NCI-H187 treated with DMSO at 0.1 percent for 48 hours (cell line): ENCODE results near the gene ZNF219.

Experiments used
- DNase-seq: peaks from one replicate; lab custom pipeline; 2025; lab: John Stamatoyannopoulos, UW

ZNF219 gene

DNA sequence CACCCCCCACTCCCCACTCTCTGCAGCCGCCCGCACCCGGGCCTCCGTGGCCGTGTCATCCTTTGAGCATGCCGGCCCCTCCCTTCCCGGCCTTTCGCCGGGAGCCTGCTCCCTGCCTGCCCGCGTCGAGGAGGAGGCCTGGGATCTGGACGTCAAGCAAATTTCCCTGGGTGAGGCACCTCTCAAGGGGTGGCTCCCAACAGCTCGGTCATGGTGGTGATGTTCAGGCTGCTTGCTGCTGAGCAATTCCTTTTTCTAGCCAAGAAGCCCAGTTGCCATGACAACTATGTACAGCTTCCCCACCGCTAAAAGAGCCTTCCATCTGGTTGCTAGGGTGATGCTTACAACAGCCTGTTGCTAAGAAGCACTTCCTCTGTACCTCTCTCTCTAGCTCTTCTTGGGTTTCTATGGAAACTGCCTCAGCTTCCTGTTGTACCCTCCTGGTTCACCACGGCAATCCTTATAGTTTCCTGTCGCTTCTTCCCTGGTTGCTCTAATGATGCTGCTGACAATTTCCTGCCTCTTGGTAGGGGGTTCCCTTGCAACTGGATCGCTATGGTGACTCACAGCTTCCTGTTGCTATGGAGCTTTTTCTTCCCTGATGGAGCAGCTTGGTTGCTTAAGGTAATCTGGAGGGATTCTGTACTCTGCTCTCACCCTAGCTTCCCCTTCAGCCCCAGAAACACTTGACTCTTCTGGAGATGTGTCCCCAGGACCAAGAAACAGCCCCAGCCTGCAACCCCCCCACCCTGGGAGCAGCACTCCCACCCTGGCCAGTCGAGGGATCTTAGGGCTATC, 11.0 kb downstream of the ZNF219 start:
- no peak for DNase-seq

DNA sequence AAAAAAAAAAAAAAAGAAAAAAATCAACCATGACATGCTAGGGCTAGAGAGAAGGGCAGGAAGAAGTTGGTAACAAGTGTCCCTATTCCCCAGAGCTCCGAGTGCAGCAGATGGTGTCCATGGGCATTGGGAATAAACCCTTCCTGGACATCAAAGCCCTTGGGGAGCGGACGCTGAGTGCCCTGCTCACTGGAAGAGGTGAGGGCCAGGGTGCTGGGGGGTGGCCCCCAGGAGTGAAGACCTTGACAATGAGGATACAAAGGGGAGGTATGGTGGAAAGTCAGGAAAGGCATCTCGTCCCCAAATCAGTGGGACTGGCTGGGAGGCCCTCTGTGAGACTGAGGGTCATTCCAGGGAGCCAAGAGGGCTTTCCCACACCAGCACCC, 11.6 kb downstream of the ZNF219 start:
- DNase-seq: no peak

DNA sequence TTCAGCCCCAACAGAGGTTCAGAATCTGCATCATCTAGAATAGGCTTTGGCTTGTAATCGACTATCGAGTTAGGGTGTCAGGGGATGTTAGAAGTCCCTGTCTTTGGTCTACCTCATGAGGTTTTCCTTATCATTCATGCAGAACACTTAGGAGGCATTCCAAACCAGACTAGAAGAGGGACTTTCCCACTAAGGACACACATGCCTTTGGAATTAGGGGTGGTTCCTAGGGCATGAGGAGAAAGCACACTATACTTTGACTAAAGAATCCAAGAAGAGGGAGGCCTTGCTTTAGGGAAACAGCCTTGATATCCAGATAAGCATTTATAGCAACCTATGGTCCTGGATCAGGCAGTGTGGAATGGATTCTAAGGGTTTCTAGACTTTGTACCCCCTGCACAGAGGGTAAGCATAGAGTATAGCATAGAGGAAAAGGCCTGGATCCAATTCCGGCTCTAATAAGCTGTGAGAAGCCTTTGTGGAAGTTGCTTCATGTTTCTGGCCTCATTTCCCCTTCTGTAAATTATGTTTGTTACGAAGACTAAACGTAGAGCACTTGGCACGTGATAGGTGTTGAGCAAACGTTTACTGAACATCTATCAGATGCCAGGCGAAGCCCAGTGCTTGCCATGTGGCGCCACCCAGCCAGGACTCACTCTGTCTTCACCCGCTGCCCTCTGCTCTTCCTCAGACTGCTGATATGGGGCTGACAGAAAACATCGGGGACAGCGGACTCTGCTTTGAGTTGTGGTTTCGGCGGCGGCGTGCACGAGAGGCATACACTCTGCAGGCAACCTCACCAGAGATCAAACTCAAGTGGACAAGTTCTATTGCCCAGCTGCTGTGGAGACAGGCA, 13.2 kb downstream of the ZNF219 start:
- no peak for DNase-seq

DNA sequence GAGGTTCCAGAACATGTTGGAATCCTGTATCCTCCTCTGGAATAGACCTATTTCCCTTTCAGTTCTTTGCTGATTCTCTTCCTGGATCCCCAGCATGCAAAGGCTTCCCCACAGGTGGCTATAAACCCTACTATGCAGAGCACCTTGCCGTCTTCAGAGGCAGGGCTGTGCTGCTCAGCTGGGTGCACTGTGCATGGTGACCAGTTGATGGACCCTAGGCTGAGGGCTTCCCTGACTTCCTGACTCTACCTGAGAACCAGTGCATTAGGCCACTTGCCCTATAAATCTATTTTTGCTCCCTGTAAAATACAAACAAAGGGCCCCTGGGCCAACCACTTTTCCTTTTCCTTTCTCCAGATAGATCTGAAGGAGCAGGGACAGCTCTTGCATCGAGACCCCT, 14.1 kb downstream of the ZNF219 start:
- no peak for DNase-seq

DNA sequence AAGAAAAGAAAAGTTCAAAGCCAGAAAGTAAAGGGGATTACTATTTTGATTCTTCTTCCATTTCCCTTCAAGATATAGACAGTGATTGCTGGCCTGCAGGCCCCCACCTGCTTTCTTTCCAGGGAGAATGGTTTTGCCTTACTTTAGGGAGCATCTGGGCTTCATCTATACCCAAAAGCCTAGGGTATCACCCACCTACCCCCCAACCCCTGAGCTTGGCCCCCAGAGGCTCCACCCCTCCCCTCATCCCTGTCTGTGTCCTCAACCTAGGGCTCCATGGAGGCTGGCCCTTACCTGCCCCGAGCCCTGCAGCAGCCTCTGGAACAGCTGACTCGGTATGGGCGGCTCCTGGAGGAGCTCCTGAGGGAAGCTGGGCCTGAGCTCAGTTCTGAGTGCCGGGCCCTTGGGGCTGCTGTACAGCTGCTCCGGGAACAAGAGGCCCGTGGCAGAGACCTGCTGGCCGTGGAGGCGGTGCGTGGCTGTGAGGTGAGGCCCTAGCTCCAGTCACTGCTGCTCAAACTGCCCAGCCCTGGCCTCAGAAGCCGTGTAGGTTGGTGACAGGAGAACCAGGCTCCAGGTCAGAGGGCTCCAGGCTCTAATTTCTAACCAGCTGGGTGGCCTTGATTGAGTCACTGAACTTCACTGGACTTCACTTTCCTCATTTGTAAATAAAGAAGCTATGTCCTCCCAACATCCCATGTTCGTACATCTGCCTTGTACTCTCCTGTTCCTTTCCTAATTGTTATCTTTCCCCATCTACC, 14.7 kb downstream of the ZNF219 start:
- no peak for DNase-seq

DNA sequence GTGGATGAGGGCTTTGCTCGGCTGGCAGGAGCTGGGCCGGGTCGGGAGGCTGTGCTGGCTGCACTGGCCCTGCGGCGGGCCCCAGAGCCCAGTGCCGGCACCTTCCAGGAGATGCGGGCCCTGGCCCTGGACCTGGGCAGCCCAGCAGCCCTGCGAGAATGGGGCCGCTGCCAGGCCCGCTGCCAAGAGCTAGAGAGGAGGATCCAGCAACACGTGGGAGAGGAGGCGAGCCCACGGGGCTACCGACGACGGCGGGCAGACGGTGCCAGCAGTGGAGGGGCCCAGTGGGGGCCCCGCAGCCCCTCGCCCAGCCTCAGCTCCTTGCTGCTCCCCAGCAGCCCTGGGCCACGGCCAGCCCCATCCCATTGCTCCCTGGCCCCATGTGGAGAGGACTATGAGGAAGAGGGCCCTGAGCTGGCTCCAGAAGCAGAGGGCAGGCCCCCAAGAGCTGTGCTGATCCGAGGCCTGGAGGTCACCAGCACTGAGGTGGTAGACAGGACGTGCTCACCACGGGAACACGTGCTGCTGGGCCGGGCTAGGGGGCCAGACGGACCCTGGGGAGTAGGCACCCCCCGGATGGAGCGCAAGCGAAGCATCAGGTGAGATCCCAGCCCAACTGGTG, 16.8 kb downstream of the ZNF219 start:
- no peak for DNase-seq

DNA sequence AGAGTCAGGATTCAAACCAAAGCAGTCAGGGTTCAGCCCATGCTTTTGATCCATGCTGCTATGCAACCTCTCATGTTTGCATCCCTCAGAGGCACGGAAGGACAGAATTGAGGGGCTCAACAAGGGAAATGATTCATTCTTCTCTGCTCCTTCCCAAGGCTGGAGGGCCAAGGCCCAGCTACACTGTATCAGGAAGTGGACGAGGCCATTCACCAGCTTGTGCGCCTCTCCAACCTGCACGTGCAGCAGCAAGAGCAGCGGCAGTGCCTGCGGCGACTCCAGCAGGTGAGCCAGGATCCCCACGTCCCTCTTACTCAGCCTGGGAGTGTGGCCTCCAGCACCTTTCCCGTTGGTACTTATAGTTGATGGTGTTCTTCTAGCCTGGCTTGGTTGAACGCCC, 19.7 kb downstream of the ZNF219 start:
- DNase-seq: no peak

DNA sequence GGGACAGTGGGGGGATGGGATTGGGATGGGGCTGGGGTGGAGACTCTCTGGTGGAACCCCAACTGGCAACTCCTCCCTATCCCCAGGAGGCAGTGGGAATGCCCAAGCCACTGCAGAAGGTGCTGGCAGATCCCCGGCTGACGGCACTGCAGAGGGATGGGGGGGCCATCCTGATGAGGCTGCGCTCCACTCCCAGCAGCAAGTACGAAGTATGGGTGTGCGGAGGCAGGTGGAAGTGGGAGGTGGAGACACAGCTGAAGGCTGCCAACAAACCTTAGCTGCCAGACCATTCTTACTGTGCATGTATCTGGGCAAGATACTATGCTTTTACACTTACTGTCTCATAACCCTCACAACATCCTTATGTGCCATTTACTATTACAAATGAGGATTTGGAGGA, 20.2 kb downstream of the ZNF219 start:
- no peak for DNase-seq

DNA sequence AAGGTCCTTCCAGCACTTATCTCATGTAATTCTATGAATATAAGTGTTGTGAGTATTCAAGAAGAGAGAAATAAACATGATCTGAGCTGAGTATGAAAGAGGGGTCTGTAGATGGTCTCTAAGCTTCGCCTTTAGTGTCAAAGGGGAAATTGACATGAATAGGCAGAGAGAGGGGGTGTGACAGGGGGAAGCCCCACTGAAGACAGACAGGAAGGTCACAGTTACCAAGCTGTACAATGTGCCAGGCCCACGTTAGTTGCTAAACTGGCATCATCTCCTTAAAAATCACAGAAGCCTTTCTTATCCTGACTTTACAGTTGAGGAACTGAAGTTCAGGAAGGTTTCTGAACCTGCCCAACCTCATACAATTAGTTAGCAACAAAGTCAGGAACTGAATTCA, 20.8 kb downstream of the ZNF219 start:
- DNase-seq: no peak

DNA sequence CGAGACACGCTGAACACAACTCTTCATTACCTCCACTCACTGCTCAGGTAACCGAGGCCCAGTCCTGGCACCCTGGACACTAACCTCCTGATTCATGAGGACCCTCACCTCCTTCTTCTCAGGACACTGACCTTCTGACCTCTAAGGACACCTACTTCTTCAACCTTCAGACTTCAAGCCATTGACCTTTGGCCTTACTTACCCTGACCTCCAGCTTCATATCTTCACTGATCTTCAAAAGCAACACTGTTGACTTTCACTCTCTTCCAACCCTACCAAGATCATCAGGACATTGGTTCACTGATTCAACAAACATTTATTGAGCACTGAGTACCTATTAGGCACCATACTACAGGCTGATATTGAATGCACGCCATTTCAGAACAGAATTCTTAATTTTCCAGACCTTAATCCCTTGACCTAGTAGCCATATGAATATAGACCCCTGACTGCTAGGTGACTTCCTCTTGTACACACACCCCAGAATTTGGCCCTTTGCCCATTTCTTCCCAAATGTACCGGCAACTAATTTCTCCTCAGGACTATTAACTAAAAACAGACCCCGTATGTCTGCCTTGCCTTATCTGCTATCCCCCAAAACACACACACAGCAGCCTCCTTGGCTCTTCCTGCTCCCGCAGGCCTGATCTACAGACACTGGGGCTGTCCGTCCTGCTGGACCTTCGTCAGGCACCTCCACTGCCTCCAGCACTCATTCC, 22.6 kb downstream of the ZNF219 start:
- DNase-seq: no peak

DNA sequence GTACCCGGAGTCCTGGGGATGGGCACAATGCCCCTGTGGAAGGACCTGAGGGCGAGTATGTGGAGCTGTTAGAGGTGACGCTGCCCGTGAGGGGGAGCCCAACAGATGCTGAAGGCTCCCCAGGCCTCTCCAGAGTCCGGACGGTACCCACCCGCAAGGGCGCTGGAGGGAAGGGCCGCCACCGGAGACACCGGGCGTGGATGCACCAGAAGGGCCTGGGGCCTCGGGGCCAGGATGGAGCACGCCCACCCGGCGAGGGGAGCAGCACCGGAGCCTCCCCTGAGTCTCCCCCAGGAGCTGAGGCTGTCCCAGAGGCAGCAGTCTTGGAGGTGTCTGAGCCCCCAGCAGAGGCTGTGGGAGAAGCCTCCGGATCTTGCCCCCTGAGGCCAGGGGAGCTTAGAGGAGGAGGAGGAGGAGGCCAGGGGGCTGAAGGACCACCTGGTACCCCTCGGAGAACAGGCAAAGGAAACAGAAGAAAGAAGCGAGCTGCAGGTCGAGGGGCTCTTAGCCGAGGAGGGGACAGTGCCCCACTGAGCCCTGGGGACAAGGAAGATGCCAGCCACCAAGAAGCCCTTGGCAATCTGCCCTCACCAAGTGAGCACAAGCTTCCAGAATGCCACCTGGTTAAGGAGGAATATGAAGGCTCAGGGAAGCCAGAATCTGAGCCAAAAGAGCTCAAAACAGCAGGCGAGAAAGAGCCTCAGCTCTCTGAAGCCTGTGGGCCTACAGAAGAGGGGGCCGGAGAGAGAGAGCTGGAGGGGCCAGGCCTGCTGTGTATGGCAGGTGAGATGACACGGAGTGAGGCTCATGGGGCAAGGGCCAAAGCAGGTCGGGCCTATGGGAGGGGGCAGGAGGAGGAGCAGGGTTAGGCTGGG, 23.8 kb downstream of the ZNF219 start:
- DNase-seq: no peak

DNA sequence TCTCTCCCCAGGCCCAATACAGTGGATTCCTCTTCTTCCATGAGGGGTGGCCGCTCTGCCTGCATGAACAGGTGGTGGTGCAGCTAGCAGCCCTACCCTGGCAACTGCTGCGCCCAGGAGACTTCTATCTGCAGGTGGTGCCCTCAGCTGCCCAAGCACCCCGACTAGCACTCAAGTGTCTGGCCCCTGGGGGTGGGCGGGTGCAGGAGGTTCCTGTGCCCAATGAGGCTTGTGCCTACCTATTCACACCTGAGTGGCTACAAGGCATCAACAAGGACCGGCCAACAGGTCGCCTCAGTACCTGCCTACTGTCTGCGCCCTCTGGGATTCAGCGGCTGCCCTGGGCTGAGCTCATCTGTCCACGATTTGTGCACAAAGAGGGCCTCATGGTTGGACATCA, 24.5 kb downstream of the ZNF219 start:
- DNase-seq: no peak

DNA sequence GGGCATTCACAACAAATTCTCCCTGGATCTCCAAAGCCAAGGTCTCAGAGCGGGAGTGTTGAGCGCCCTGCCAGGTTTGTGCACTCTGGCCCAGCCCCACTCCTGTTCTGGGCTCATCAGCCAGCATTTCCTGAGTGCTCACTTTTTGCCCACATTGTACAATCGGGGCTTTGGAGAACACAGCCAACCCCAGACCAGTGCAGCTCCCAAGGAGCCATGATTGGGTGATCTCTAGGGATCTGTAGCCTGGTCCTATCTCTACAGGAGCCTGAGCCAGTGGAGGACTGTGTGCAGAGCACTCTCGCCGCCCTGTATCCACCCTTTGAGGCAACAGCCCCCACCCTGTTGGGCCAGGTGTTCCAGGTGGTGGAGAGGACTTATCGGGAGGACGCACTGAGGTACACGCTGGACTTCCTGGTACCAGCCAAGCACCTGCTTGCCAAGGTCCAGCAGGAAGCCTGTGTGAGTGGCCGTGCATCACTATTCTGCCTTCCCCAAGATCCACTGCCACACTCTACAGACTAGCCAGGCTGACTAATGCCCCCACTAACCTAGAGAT, 25.6 kb downstream of the ZNF219 start:
- DNase-seq: no peak

DNA sequence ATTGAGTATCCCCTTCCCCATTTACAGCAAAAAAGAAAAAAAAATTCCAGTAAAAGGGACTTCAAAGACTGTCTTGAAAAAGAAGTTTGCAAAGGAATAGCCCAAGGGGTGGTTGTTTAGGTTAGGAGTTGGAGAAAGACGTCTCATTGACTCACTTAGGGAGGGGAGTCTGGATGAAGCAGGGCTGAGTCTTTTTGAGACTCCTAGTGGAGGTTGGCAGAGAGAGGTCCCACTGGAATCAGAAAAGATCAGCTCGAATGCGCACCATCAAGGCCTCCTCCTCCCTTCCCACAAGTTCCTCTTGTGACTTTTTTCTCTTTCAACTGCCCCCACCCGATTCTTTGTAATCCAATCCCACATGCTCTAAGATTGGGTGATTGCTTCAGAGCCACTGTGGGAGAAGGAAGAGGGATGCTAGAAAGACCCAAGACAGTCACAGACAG, 26.4 kb downstream of the ZNF219 start:
- no peak for DNase-seq

DNA sequence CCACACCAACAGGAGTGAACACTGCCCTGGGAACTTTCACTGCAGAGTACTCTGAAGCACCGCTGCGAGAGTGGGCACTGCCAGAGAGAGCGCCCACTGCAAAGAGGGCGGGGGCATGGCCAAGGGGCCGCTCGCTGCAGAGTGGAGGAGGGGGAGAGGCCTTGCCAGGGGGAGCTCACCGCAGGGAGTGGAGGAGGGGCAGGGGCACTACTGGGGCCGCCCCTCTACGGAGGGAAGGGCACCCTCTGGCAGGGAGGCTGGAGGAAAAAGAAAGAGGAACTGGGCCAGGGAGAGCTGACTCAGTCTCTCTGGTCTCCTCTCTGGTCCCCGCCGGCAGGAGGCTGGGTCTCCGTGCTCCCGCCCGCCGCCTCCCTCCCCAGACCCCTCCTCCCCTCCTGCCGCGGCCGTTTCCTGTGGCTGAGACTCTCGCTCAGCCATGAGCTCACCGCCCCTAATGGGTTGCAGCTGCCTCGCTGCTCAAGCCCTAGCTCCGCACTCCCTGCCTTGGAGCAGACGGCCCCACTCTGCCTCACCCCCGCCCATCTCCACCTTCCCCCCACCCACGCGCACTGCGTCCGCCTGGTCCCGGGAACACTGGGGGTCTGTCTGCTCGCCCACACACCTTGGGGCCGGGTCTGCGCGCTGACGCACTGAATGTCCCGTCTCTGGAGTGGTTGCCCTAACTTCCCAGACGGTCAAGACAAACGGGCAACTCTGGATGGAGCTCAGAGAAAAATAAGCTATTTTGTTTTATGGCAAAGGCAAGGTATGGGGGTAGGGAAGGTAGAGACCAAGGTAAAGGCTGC, 27.0 kb downstream of the ZNF219 start:
- DNase-seq: no peak

DNA sequence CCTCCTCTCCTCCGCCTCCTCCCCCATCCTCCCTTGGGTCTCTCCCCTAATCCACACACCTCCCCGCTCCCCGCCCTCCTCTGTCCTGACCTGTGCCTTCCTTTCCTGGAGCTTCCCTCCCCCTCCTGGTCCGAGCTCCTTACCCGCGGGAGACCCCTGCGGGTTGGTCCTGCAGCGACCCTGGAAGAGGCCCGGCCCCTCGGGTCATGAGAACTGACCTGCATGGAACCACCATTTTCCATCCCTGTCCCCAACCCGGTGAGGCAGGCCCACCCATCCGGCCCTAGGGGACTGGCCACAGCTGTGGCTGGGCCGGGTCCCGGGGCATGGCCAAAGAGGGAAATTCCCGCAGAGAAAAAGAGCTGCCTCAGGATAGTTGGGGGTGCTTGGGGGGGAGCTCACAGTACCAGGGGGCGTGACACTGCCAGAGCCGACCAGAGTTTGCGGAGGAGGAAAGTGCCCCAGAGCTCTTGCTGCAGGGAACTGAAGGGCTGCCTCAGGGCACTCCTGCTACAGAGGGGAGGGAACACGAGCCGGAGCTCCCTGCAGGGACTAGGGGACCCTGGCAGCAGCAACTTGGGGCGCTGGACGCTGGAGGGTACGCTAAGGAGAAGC, 27.7 kb downstream of the ZNF219 start:
- no peak for DNase-seq

DNA sequence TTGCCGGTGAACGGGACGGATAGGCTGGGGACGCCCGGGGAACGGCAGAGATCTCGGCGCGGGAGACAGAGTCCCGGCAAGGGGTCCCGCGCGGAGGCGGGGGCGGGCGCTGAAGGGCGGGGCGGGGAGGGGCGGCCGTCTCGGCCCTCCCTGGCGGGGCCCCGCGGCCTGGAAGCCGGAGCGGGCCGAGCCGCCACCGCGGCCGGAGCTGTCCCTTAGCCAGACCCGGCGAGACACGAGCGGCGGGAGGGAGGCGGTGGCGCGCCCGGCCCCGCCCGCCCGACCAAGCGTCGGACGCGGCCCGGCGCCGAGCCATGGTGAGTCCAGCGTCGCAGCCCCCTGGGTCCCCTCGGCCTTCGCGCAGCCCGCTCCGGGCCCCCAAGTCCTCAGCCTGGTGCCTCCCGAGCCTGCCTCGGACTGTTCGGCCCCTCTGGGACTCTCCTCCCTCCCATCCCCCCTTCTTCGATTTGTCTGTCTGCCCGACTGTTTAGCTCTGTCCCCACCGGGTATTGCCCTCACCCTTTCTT, 28.3 kb downstream of the ZNF219 start, which contains the start of gene ARHGEF40:
Gene ARHGEF40 (plus strand): TSS at position 222 of the 527 bp plus-strand sequence. CDS start 93 bp downstream, at position 315.
- no peak for DNase-seq

DNA sequence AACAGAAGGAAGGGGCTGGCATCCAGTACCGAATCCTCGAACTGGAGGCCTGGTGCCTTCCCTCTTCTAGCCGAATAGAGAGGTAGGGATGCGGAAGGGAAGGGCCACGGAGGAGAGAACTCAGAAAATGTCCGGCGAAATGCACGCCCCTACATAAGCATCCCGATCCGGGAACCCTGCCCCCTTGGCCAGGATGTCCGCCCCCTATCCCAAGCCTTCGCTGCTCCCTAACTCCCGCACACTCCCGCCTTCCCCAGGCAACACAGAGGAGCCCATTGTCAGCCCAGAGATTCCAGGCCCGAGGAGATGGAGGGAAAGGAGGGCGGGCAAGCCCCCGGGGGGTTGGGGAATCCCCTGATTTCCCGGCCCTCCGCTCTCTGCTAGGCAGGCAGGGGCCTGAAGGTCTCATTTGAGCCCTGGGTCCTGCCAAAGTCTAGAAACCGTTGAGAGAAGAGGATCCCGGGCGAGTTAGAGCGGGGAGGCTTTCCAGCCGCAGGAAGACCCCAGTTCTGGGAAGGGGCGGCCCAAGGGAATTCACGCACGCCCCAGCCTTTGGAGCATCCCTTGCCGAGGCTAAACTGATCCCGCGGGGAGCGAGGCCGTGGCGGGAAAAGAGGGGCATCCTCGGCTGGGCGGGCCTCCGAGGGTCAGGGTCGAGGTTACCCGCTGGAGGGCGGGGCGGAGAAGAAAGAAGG, 28.9 kb downstream of the ZNF219 start:
- no peak for DNase-seq
